Measurements from ENCODE around the gene ITGB7. TPM values are rescaled to one million over a fixed set of nuclear protein-coding genes. Genes with fewer than 3 reads are reported as not detected.

ITGB7 gene
- total and polyA plus RNA-seq, 11 donors, result 0.12 to 11.6 (median 1.1) TPM

GRCh38 chr12:53193985-53194716 lies 12.9 kb downstream of the ITGB7 start:
- Histone ChIP-seq H3K4me3 (no peak overlapping the region), H3K27me3 (no peaks in the 10 kb centered on the region), H3K36me3 (peaks cover 0 to 33% (median 5%) of the 10 kb centered on the region in 9 donors), H3K4me1 (peaks cover 0 to 21% (median 9%) of the 10 kb centered on the region in 12 donors), H3K27ac (no peak overlapping the region), H3K9me3 (no peaks in the 10 kb centered on the region)
- no peak for ATAC-seq
- no peak for DNase-seq
- WGBS, 4 donors, result 71 to 75% (median 73%) methylated on average over 11 of the region's 11 CpGs
- intact Hi-C loops (cut with DNase I), result loop anchor here in 4 of 10 donors (2.0 to 5.0 kb wide), 3 partner anchors 37 to 127 kb away; no protein-coding TSS in a partner anchor
- no peak for TF ChIP-seq CTCF (IDR thresholded peaks at IDR 0.05)
- TF ChIP-seq POLR2A (IDR thresholded peaks at IDR 0.05), result no peak

- H3K9me3 ChIP-seq, result no peaks in the 10 kb centered on the region
- intact Hi-C loops (cut with DNase I), result loop anchor here in 3 of 10 donors (5.0 kb wide), 2 partner anchors 36 to 126 kb away; no protein-coding TSS in a partner anchor
- no peaks in the 10 kb centered on the region for H3K27me3 ChIP-seq
- H3K36me3 ChIP-seq, result peaks cover 0 to 44% (median 16%) of the 10 kb centered on the region in 9 donors
- TF ChIP-seq POLR2A (IDR thresholded peaks at IDR 0.05) (no peak), CTCF (IDR thresholded peaks at IDR 0.05) (no peak)
- peaks cover 0 to 18% (median 8%) of the 10 kb centered on the region in 12 donors for H3K4me1 ChIP-seq
- 80 to 92% (median 91%) methylated on average over 8 to 9 of the region's 9 CpGs for WGBS, 4 donors
- no peak for ATAC-seq
- DNase-seq, result no peak
- no peak overlapping the region for H3K4me3 ChIP-seq
- no peak overlapping the region for H3K27ac ChIP-seq
Observed at GRCh38 chr12:53193040-53193439, 14.0 kb downstream of the ITGB7 start.

- Histone ChIP-seq H3K9me3 (no peaks in the 10 kb centered on the region), H3K27me3 (no peaks in the 10 kb centered on the region), H3K36me3 (peaks cover 0 to 49% (median 21%) of the 10 kb centered on the region in 9 donors), H3K4me3 (no peak overlapping the region), H3K4me1 (peaks cover 0 to 13% (median 4%) of the 10 kb centered on the region in 12 donors), H3K27ac (no peak overlapping the region)
- ATAC-seq (no peak), DNase-seq (no peak)
- intact Hi-C loops (cut with DNase I), result loop anchor here in 3 of 10 donors (5.0 kb wide), 2 partner anchors 35 to 125 kb away; no protein-coding TSS in a partner anchor
- no peak for TF ChIP-seq POLR2A (IDR thresholded peaks at IDR 0.05)
- TF ChIP-seq CTCF (IDR thresholded peaks at IDR 0.05), result no peak
- WGBS, 4 donors, result 89 to 95% (median 91%) methylated on average over 8 to 14 of the region's 14 CpGs
Observed at GRCh38 chr12:53192531-53193021, 14.5 kb downstream of the ITGB7 start.

GRCh38 chr12:53191885-53192530 lies 15.0 kb downstream of the ITGB7 start:
- DNase-seq, result no peak
- no peaks in the 10 kb centered on the region for H3K27me3 ChIP-seq
- H3K9me3 ChIP-seq, result no peaks in the 10 kb centered on the region
- H3K36me3 ChIP-seq, result peaks cover 0 to 54% (median 27%) of the 10 kb centered on the region in 9 donors
- peaks cover 0 to 8% (median 2%) of the 10 kb centered on the region in 12 donors for H3K4me1 ChIP-seq
- ATAC-seq, result no peak
- no peak overlapping the region for H3K4me3 ChIP-seq
- intact Hi-C loops (cut with DNase I), result loop anchor here in 4 of 10 donors (2.0 to 5.0 kb wide), 4 partner anchors 33 to 127 kb away; no protein-coding TSS in a partner anchor
- WGBS, 4 donors, result 89 to 97% (median 92%) methylated on average over 10 to 14 of the region's 14 CpGs
- H3K27ac ChIP-seq, result no peak overlapping the region
- TF ChIP-seq POLR2A (IDR thresholded peaks at IDR 0.05) (no peak), CTCF (IDR thresholded peaks at IDR 0.05) (no peak)
